Fibroblast of lung (primary cell): ENCODE measurements around the gene SURF6. TPM values are rescaled to one million over a fixed set of nuclear protein-coding genes. Genes with fewer than 3 reads are reported as not detected.
"Not testable (repeated sequence)": the region's sequence is repeated elsewhere in the genome, so short reads cannot be mapped to it uniquely, and the experiment has no call there.

Experiments
- DNase-seq, 2 donors: peaks; one replicate each; pipeline versions ENCODE4 v3.0.0 to v3.0.0-alpha.2; 2010; ENCODE audit warnings: low read depth in 2 of 2
- H2AFZ ChIP-seq: 2 replicates; pipeline ENCODE4 v1.5.1; 2012; ENCODE audit warnings: low read length, control low read depth, inconsistent platforms
- H3K27ac ChIP-seq: 2 replicates; pipeline ENCODE4 v1.5.1; 2011; ENCODE audit warnings: low read length, control low read depth; ENCODE audit not compliant: insufficient read depth
- H3K27me3 ChIP-seq: 2 replicates; pipeline ENCODE4 v1.5.1; 2011; ENCODE audit warnings: mild to moderate bottlenecking, low read length; ENCODE audit not compliant: control insufficient read depth, insufficient read depth
- H3K36me3 ChIP-seq: 2 replicates; pipeline ENCODE4 v1.5.1; 2011; ENCODE audit warnings: low read length; ENCODE audit not compliant: control insufficient read depth, insufficient read depth
- H3K4me1 ChIP-seq: 2 replicates; pipeline ENCODE4 v1.5.1; 2011; ENCODE audit warnings: low read length; ENCODE audit not compliant: control insufficient read depth, insufficient read depth; ENCODE audit errors: extremely low read depth
- H3K4me2 ChIP-seq: 2 replicates; pipeline ENCODE4 v1.5.1; 2011; ENCODE audit warnings: low read length, control low read depth; ENCODE audit not compliant: insufficient read depth; ENCODE audit errors: extremely low read depth
- H3K4me3 ChIP-seq, 4 experiments: fragments of 200-600 bp in 1 of 4; sonication (generic) in 1 of 4; replicated peaks in 1 of 4; 2 replicates each; pipeline ENCODE4 v1.5.1; 2011 to 2016; ENCODE audit warnings: low read length in 4 of 4, low read depth in 3 of 4, mild to moderate bottlenecking in 3 of 4, control low read depth in 2 of 4, inconsistent platforms in 1 of 4, mixed read lengths in 1 of 4; ENCODE audit not compliant: insufficient read depth in 1 of 4; ENCODE audit errors: control extremely low read depth in 1 of 4
- H3K79me2 ChIP-seq: 2 replicates; pipeline ENCODE4 v1.5.1; 2012; ENCODE audit warnings: mild to moderate bottlenecking, low read length, inconsistent platforms; ENCODE audit not compliant: control insufficient read depth, insufficient read depth
- H3K9ac ChIP-seq: 2 replicates; pipeline ENCODE4 v1.5.1; 2011; ENCODE audit warnings: mild to moderate bottlenecking, low read length, control low read depth; ENCODE audit not compliant: insufficient read depth
- H3K9me3 ChIP-seq: 2 replicates; pipeline ENCODE4 v1.5.1; 2012; ENCODE audit warnings: low read depth, low read length; ENCODE audit not compliant: control insufficient read depth, insufficient read depth
- H4K20me1 ChIP-seq: 2 replicates; pipeline ENCODE4 v1.5.1; 2011; ENCODE audit warnings: low read length; ENCODE audit not compliant: control insufficient read depth, insufficient read depth; ENCODE audit errors: extremely low read depth
- EZH2 ChIP-seq: IDR thresholded peaks from 2 replicates; pipeline ENCODE4 v1.5.1; 2012; ENCODE audit warnings: low read length, control low read depth, mild to moderate bottlenecking; ENCODE audit errors: missing control alignments
- polyA plus RNA-seq, 2 donors: library from polyadenylated mRNA; depleted of rRNA in 1 of 2; stranded (reverse) in 1 of 2; unstranded in 1 of 2; fragments of >200 nt; gene quantifications; 2 replicates each; pipeline ENCODE4 v1.2.1, GENCODE V29; 2011 to 2012; ENCODE audit warnings: missing spikeins in 1 of 2
- total RNA-seq: library from RNA; depleted of rRNA; stranded (reverse); fragments of >200 nt; gene quantifications from 2 replicates; pipeline ENCODE4 v1.2.1, GENCODE V29; 2014
- TF ChIP-seq, protein P1 (sequence below), 2 donors: IDR thresholded peaks in 1 of 2; conservative IDR thresholded peaks in 1 of 2; 1 replicate in 1 of 2; 2 replicates in 1 of 2; pipeline ENCODE4 v1.5.1; 2011 to 2012; ENCODE audit warnings: low read length in 2 of 2, control low read depth in 1 of 2, inconsistent platforms in 1 of 2, low read depth in 1 of 2, mild to moderate bottlenecking in 1 of 2

Gene SURF6
- total and polyA plus RNA-seq, 2 donors (not counting 1 experiment from before 2014, with no cell fraction given): 4.8 to 8.3 TPM

DNA sequence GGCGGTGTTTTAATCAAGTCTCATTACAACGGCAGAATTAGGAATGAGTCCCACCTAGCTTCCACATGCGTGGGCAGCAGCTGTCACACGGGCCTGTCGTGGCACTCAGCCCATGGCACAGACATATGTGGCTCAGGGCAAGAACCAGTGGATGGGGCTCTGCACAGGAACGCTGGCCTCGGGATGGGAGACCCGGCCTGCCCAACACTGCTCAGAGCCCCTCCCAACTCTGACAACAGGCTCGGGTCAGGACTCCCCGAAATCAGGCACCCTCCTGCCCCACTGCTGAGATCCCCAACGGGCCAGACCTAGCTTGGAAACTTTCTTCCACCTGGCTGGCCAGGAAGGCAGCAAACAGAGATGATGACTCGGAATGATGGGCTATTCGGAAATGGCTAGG is 4.9 kb upstream of the SURF6 start:
- Histone ChIP-seq H3K27ac (no peak overlapping the region), H3K27me3 (no peaks in the 10 kb centered on the region), H3K36me3 (peaks cover 33% of the 10 kb centered on the region), H2AFZ (no peak overlapping the region), H3K79me2 (peaks cover 7% of the 10 kb centered on the region), H3K9ac (no peak overlapping the region), H3K4me1 (peaks cover 2% of the 10 kb centered on the region), H3K4me2 (no peak overlapping the region), H3K4me3 (no peak overlapping the region), H3K9me3 (no peaks in the 10 kb centered on the region), H4K20me1 (no peaks in the 10 kb centered on the region)
- TF ChIP-seq EZH2: no peak
- TF ChIP-seq, protein P1, sequence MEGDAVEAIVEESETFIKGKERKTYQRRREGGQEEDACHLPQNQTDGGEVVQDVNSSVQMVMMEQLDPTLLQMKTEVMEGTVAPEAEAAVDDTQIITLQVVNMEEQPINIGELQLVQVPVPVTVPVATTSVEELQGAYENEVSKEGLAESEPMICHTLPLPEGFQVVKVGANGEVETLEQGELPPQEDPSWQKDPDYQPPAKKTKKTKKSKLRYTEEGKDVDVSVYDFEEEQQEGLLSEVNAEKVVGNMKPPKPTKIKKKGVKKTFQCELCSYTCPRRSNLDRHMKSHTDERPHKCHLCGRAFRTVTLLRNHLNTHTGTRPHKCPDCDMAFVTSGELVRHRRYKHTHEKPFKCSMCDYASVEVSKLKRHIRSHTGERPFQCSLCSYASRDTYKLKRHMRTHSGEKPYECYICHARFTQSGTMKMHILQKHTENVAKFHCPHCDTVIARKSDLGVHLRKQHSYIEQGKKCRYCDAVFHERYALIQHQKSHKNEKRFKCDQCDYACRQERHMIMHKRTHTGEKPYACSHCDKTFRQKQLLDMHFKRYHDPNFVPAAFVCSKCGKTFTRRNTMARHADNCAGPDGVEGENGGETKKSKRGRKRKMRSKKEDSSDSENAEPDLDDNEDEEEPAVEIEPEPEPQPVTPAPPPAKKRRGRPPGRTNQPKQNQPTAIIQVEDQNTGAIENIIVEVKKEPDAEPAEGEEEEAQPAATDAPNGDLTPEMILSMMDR (conservative IDR thresholded peaks at IDR 0.05 in 1 of 2, IDR thresholded peaks at IDR 0.05 in 1 of 2; ENCODE audit: low read depth in 1 of 2, low read length in 2 of 2): no peak
- DNase-seq: no peak

DNA sequence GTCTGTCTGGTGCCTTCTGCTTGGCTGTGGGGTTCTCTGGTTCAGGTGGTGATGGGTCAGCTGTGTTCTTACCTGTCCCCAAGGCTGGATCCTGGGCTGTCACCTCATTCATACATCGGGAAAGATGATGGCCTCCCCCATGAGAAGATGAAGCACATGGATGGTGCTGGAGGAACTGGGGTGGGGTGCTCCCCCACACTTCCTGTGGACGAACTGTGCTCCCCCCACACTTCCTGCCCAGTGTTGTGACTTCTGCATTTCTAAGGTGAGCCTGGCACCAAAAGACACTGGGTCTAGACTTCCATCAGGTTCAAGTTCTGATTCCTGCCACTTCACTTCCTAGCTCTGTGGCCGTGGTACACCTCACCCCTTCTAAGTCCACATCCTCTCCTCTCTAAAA is 4.3 kb upstream of the SURF6 start:
- no peak overlapping the region for H2AFZ ChIP-seq
- no peak overlapping the region for H3K4me2 ChIP-seq
- H3K4me1 ChIP-seq: peaks cover 2% of the 10 kb centered on the region
- no peak overlapping the region for H3K27ac ChIP-seq
- TF ChIP-seq, protein P1 (conservative IDR thresholded peaks at IDR 0.05 in 1 of 2, IDR thresholded peaks at IDR 0.05 in 1 of 2; ENCODE audit: low read depth in 1 of 2, low read length in 2 of 2): no peak
- TF ChIP-seq EZH2: no peak
- H4K20me1 ChIP-seq: no peaks in the 10 kb centered on the region
- H3K9me3 ChIP-seq: no peaks in the 10 kb centered on the region
- no peak overlapping the region for H3K4me3 ChIP-seq
- H3K9ac ChIP-seq: no peak overlapping the region
- peaks cover 5% of the 10 kb centered on the region for H3K79me2 ChIP-seq
- peaks cover 31% of the 10 kb centered on the region for H3K36me3 ChIP-seq
- DNase-seq: no peak
- no peaks in the 10 kb centered on the region for H3K27me3 ChIP-seq

DNA sequence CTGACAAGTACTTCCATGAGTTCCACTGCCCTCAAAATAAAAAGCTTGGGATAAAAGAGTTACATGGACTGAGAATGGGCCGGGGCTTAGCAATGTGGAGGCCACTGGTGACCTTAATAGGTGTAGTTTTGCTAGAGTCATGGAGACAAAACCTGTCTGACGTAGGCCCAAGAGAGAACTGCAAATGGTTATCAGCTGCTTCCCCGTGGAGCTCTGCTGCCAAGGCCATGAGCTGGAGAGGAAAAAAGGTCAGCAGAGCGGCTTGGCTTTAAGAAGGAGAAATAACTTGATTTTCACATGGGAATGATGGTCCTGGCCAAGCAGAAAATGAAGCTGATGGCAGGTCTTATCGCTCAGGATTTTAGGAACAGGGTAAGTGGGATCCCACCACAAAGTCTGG is 3.7 kb upstream of the SURF6 start:
- TF ChIP-seq EZH2: no peak
- TF ChIP-seq, protein P1 (conservative IDR thresholded peaks at IDR 0.05 in 1 of 2, IDR thresholded peaks at IDR 0.05 in 1 of 2; ENCODE audit: low read depth in 1 of 2, low read length in 2 of 2): no peak
- H3K27ac ChIP-seq: no peak overlapping the region
- H3K9ac ChIP-seq: no peak overlapping the region

DNA sequence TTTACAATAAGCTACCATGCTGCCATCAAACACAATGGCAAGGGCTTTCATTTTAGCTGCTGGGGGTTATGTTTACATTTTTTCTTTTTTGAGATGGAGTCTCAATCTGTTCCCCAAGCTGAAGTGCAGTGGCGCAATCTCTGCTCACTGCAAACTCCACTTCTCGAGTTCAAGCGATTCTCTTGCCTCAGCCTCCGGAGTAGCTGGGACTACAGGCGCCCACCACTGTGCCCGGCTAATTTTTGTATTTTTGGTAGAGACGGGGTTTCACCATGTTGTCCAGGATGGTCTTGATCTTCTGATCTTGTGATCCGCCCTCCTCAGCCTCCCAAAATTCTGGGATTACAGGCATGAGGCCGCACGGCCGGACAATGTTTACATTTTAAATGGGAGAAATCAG is 1.1 kb downstream of the SURF6 start:
- H3K9ac ChIP-seq: peak overlapping the region; percentile 75
- H3K27ac ChIP-seq, H3K4me1 ChIP-seq, H2AFZ ChIP-seq, H4K20me1 ChIP-seq, DNase-seq, H3K9me3 ChIP-seq, H3K27me3 ChIP-seq: not testable (repeated sequence)
- H3K4me2 ChIP-seq: peak overlapping the region; percentile 95
- H3K4me3 ChIP-seq: peak overlapping the region in 3 of 4 experiments; percentile 69 to 97 (median 96)
- H3K79me2 ChIP-seq: peaks cover 13% of the 10 kb centered on the region
- peaks cover 24% of the 10 kb centered on the region for H3K36me3 ChIP-seq

More for the DNA sequence above, 3.7 kb upstream of the SURF6 start:
- no peak for DNase-seq
- Histone ChIP-seq H3K4me3 (no peak overlapping the region), H2AFZ (no peak overlapping the region), H3K79me2 (peaks cover 11% of the 10 kb centered on the region), H3K9me3 (no peaks in the 10 kb centered on the region), H3K27me3 (no peaks in the 10 kb centered on the region), H3K4me2 (no peak overlapping the region), H3K4me1 (peaks cover 2% of the 10 kb centered on the region), H3K36me3 (peaks cover 31% of the 10 kb centered on the region), H4K20me1 (no peaks in the 10 kb centered on the region)
